GM12873 (cell line): Measurements from ENCODE around the gene CDAN1.

Experiments used
- TF ChIP-seq, protein P1 (sequence below): IDR thresholded peaks from 2 replicates; pipeline ENCODE4 v1.5.1; 2012; ENCODE audit warnings: low read depth, mild to moderate bottlenecking, moderate library complexity, low read length, control low read depth; ENCODE audit not compliant: insufficient read depth; ENCODE audit errors: missing control alignments

The CDAN1 gene

DNA sequence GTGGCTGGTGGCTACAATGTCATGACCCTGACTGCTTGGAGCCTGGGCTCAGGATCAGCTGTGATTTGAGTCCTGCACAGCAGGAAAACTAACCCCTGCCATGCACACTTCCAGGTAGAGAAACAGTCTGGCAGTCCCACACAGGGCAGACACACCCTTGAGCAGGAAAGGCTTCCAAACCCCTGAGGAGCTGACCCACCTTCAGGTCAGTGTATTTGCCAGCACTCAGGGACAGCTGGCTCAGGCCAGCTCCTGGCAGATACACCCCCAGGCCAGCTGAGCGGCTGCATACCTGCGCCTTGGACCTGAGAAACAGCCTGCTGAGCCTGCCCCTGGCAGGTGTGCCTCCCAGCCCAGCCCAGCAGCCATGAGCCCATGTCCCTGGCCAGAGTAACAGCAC, 22.2 kb upstream of the CDAN1 start:
- TF ChIP-seq, protein P1, sequence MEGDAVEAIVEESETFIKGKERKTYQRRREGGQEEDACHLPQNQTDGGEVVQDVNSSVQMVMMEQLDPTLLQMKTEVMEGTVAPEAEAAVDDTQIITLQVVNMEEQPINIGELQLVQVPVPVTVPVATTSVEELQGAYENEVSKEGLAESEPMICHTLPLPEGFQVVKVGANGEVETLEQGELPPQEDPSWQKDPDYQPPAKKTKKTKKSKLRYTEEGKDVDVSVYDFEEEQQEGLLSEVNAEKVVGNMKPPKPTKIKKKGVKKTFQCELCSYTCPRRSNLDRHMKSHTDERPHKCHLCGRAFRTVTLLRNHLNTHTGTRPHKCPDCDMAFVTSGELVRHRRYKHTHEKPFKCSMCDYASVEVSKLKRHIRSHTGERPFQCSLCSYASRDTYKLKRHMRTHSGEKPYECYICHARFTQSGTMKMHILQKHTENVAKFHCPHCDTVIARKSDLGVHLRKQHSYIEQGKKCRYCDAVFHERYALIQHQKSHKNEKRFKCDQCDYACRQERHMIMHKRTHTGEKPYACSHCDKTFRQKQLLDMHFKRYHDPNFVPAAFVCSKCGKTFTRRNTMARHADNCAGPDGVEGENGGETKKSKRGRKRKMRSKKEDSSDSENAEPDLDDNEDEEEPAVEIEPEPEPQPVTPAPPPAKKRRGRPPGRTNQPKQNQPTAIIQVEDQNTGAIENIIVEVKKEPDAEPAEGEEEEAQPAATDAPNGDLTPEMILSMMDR: no peak

DNA sequence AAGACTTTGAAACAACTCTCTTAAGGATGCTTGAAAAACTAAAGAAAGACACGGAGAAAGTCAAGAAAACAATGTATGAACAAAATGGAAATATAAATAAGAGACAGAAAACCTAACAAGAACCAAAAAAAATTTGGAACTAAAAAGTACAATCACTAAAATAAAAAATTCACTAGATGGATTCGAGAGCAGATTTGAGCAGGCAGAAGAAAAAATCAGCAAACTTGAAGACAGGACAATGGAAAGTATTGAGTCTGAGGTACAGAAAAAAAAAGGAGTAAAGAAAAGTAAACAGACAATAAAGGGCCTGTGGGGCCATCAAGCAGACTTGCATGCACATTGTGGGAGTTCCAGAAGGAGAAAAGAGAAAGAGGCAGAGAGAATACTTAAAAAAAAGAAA, 13.4 kb upstream of the CDAN1 start:
- TF ChIP-seq, protein P1: no peak

DNA sequence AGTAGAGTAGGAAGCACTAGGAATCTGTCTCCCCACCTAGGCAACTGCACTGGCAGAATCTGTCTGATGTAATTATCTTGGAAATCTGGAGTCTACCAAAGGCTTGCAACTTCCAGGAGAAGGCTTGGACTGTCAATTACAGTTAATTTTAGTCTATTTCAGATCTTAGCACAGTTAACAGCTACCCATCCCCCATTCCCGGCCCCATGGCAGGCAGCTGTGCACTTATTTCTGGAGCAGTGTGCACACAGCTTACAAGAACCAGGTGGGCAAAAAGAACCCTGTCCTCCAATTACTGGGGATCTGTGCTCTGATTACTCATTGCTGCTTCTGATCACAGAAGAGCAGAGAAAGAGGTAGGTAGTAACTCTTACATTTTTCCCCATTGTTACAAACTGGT, 12.3 kb upstream of the CDAN1 start:
- TF ChIP-seq, protein P1: no peak

DNA sequence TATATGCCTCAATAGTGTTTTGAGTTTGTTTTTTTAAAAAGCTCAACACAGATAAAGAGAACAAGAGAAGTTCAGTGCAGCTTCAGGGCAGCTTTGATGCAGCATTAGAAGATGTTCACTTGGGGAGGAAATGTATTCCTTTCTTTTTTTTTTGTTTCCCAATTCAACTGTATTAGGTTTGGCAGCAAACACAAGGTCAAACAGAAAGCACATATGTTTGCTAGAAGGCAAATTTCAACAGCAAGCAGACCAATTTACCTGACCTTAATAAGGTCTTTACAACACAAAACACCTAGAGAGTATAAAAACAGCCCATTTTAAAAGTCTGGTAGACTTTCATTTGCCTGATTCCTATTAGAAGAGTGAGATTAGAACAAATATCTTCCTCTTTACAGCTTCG, 7.3 kb upstream of the CDAN1 start:
- TF ChIP-seq, protein P1: no peak

DNA sequence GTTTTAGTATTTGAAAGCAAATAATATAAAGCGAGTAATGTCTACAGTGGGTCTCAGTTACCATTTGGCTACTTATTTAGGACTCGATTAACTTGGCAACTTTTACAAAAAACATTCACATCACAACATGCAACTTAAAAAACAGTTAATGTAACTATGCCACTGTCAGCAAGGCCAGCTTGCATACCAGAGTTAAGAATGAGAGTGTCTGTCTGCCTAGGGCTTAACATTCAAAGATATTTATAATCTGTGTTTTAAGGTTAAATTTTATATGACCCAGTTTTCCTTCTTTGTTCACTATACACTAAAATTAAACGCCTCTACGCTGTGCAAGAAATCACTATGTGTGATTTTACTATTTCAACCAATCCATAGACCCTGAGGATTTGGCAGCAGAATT, 5.2 kb upstream of the CDAN1 start:
- TF ChIP-seq, protein P1: no peak

DNA sequence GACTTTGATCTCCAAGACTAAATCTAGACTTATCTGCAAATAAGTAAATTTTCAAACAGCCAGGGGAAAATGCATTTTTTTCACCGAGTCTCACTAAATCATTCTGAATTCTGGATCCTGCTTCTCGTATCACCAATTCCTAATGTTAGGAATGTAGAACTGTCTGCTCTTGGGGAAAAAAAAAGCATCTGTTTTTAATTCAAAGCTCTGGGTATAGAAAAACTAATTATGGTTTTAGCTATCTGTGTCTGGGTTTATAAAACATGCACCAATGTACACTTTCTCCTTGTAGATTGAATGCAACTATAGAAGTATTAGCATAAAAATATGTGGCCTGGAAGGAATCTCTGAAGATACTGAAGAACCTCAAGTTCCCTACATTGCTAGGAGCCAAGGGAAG, 4.8 kb upstream of the CDAN1 start:
- TF ChIP-seq, protein P1: no peak

DNA sequence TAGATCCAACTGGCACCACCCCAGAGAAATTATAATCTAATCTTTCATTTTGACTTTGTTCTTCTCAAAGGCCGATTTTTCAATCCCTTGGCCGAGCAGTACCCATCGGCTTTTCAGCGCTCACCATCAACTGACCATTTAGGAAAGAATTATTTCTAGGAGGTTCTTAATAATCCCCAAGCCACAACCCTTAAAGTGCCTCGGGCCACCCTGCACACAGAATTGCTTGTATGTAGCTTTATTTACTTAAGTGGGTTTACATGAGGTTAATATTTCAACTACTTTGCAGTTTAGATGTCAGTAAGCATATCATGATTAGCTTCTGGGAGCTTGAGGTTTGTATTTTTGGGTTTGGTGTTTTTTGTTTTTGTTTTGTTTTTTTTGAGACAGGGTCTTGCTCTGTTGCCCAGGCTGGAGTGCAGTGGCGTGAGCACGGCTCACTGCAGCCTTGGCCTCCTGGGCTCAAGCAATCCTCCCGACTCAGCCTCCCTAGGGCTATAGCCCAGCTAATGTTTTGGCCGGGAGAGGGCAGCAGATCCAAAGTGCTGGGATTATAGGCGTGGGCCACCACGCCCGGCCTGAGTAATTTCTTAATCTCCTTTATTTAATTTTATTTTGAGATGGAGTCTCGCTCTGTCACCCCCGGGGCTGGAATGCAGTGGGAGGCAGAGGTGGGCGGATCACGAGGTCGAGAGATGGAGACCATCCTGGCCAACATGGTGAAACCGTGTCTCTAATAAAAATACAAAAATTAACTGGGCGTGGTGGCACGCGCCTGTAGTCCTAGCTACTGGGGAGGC, 801 bp upstream of the CDAN1 start:
- TF ChIP-seq, protein P1: no peak
